H1 (cell line): ENCODE results near the gene SPARC. TPM values are rescaled to one million over a fixed set of nuclear protein-coding genes. Genes with fewer than 3 reads are reported as not detected.

Source experiments
- SUZ12 ChIP-seq: fragments of 200-600 bp; sonication (generic); IDR thresholded peaks from 2 replicates; pipeline ENCODE4 v1.6.1; 2012; ENCODE audit warnings: mild to moderate bottlenecking, inconsistent platforms, low read length, moderate library complexity, mixed read lengths
- polyA plus RNA-seq, 7 experiments: library from polyadenylated mRNA; depleted of rRNA in 3 of 7; stranded (reverse) in 5 of 7; unstranded in 2 of 7; fragments of >200 nt in 5 of 7; fragments of 200-250 nt in 2 of 7; gene quantifications; 1 replicate in 5 of 7; 2 replicates in 1 of 7; 4 replicates in 1 of 7; pipeline versions ENCODE4 v1.2.1 to v1.2.3, GENCODE V29; 2011 to 2013; ENCODE audit warnings: missing spikeins in 2 of 7, mixed read lengths in 2 of 7
- total RNA-seq: library from RNA; stranded (reverse); fragmentation: NEBNext Ultra II Directional; extraction: Animal tissue kit (Norgen Biotek cat#: 25700); gene quantifications from 2 replicates; pipeline ENCODE4 v1.2.1, GENCODE V29; 2021

SPARC gene
- total and polyA plus RNA-seq, 2 of the 8 experiments (the other 6 are each of a cell fraction or from before 2014, with no cell fraction given), result 375 to 438 TPM

DNA sequence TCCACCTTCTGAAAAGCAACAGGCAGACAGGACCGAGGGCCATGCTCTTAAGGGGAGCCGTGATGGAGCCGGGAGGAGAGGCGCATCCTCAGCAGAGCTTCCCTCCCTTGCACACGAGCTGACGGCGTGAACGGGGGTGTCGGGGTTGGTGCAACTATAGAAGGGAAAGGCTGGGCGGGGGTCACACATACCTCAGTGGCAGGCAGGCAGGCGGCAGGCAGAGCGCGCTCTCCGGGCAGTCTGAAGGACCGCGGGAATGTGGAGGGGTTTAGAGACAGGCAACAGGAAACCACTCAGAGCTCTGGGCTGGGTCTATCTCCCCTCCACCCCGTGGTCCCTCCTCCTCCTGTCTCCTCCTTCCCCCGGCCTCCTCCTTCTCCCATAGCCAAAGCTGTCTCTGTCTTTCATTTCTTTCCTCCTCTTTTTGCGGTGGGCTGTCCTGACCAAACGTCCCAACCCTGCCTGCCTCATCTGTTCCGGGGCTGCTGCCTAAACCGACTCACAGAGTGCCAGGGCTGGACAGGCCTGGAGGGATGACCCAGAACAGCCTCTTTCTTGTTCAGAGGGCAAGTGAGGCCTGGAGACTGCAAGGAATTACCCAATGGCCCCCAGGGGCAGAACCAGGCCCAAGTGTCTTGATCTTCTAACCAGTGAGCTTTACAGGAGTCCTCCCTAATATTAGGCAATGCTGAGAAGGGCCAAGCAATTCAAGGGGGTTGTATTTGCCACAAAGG, at the start of gene SPARC (continued):
- TF ChIP-seq SUZ12, result no peak
